COR-L47 (cell line): ENCODE results near the gene SEH1L.
"Not testable (repeated sequence)": the region's sequence is repeated elsewhere in the genome, so short reads cannot be mapped to it uniquely, and the experiment has no call there.

Experiments used
- DNase-seq: peaks from one replicate; lab custom pipeline; 2025; lab: John Stamatoyannopoulos, UW

Gene SEH1L

GRCh38 chr18:12944709-12945108, 3.1 kb upstream of the SEH1L start:
- no peak for DNase-seq

- DNase-seq, result peak; percentile 38
Measured at GRCh38 chr18:12946549-12947284, 1.1 kb upstream of the SEH1L start.

GRCh38 chr18:12948050-12948804, 416 bp downstream of the SEH1L start:
- peak; percentile 98 for DNase-seq

GRCh38 chr18:12958478-12958877, 10.7 kb downstream of the SEH1L start:
- no peak for DNase-seq

GRCh38 chr18:12960395-12960794, 12.6 kb downstream of the SEH1L start:
- DNase-seq, result no peak

- DNase-seq, result peak; percentile 18
Measured at GRCh38 chr18:12960853-12961397, 13.1 kb downstream of the SEH1L start.

GRCh38 chr18:12963069-12963468, 15.3 kb downstream of the SEH1L start:
- no peak for DNase-seq

- no peak for DNase-seq
Measured at GRCh38 chr18:12968115-12968514, 20.3 kb downstream of the SEH1L start.

GRCh38 chr18:12968619-12969018, 20.8 kb downstream of the SEH1L start:
- DNase-seq, result no peak

GRCh38 chr18:12973562-12974213, 25.9 kb downstream of the SEH1L start:
- DNase-seq, result no peak

- DNase-seq, result no peak
Measured at GRCh38 chr18:12975488-12975887, 27.7 kb downstream of the SEH1L start.

- no peak for DNase-seq
Measured at GRCh38 chr18:12976305-12976704, 28.5 kb downstream of the SEH1L start.

GRCh38 chr18:12980065-12980464, 32.3 kb downstream of the SEH1L start:
- not testable (repeated sequence) for DNase-seq

GRCh38 chr18:12989397-12990122, 41.7 kb downstream of the SEH1L start:
- DNase-seq, result no peak

GRCh38 chr18:12990123-12990475, 42.3 kb downstream of the SEH1L start:
- DNase-seq, result no peak

- no peak for DNase-seq
Measured at GRCh38 chr18:12990641-12990966, 42.8 kb downstream of the SEH1L start.

- DNase-seq, result peak; percentile 99
Measured at GRCh38 chr18:12990967-12991820, 43.4 kb downstream of the SEH1L start, which contains the start of gene CEP192. Gene CEP192, plus strand, starts transcription at chr18:12991362. Its CDS starts 8,063 bp downstream, at chr18:12999425.

- no peak for DNase-seq
Measured at GRCh38 chr18:12991821-12992179, 44.0 kb downstream of the SEH1L start.

GRCh38 chr18:12993439-12993838, 45.6 kb downstream of the SEH1L start:
- no peak for DNase-seq

- DNase-seq, result no peak
Measured at GRCh38 chr18:12995424-12995823, 47.6 kb downstream of the SEH1L start.

- DNase-seq, result no peak
Measured at GRCh38 chr18:12995952-12996477, 48.2 kb downstream of the SEH1L start.
